HG03378 (cell line): ENCODE measurements around the gene HOXA9.

Experiments used
- ATAC-seq: cut with Tn5 transposase; IDR thresholded peaks from one replicate; pipeline ENCODE4 v1.9.1; 2021; ENCODE audit warnings: mild to moderate bottlenecking, moderate library complexity; ENCODE audit not compliant: unreplicated experiment

HOXA9 gene

GRCh38 chr7:27129729-27130539 lies 35.4 kb downstream of the HOXA9 start:
- no peak for ATAC-seq

- ATAC-seq, result no peak
These were observed 36.3 kb downstream of the HOXA9 start for GRCh38 chr7:27128776-27129728.

- ATAC-seq, result no peak
These were observed 37.3 kb downstream of the HOXA9 start for GRCh38 chr7:27128034-27128433.

GRCh38 chr7:27126596-27127327 lies 38.6 kb downstream of the HOXA9 start:
- no peak for ATAC-seq

GRCh38 chr7:27125986-27126394 lies 39.3 kb downstream of the HOXA9 start:
- no peak for ATAC-seq

GRCh38 chr7:27124902-27125689 lies 40.2 kb downstream of the HOXA9 start:
- ATAC-seq, result no peak

- ATAC-seq, result no peak
These were observed 41.0 kb downstream of the HOXA9 start for GRCh38 chr7:27124096-27124901.

GRCh38 chr7:27123477-27124053 lies 41.8 kb downstream of the HOXA9 start:
- no peak for ATAC-seq

GRCh38 chr7:27123007-27123476 lies 42.3 kb downstream of the HOXA9 start:
- no peak for ATAC-seq

- ATAC-seq, result no peak
These were observed 43.0 kb downstream of the HOXA9 start for GRCh38 chr7:27122077-27122910.

GRCh38 chr7:27121684-27122076 lies 43.7 kb downstream of the HOXA9 start:
- ATAC-seq, result no peak

- no peak for ATAC-seq
These were observed 45.9 kb downstream of the HOXA9 start for GRCh38 chr7:27119412-27119911.

GRCh38 chr7:27118580-27118979 lies 46.8 kb downstream of the HOXA9 start:
- ATAC-seq, result no peak

GRCh38 chr7:27117887-27118491 lies 47.3 kb downstream of the HOXA9 start:
- no peak for ATAC-seq

GRCh38 chr7:27116962-27117886 lies 48.1 kb downstream of the HOXA9 start:
- ATAC-seq, result no peak
